HG03060 (cell line): ENCODE measurements around the gene PSMB3.
"Not testable (repeated sequence)": the region's sequence is repeated elsewhere in the genome, so short reads cannot be mapped to it uniquely, and the experiment has no call there.

ENCODE experiments used
- ATAC-seq: cut with Tn5 transposase; IDR thresholded peaks from one replicate; pipeline ENCODE4 v1.9.1; 2021; ENCODE audit warnings: low read depth, moderate number of reproducible peaks; ENCODE audit not compliant: unreplicated experiment

The PSMB3 gene

GRCh38 chr17:38790148-38790707 is 37.7 kb downstream of the PSMB3 start:
- not testable (repeated sequence) for ATAC-seq

- no peak for ATAC-seq
These were observed 38.6 kb downstream of the PSMB3 start for GRCh38 chr17:38791162-38791561.

- ATAC-seq, result no peak
These were observed 41.7 kb downstream of the PSMB3 start for GRCh38 chr17:38794221-38794620.

- no peak for ATAC-seq
These were observed 44.1 kb downstream of the PSMB3 start for GRCh38 chr17:38796451-38797157.

- no peak for ATAC-seq
These were observed 44.6 kb downstream of the PSMB3 start for GRCh38 chr17:38797158-38797490.

- ATAC-seq, result no peak
These were observed 45.3 kb downstream of the PSMB3 start for GRCh38 chr17:38797828-38798227.

GRCh38 chr17:38798614-38799500 is 46.3 kb downstream of the PSMB3 start:
- peak; percentile 13 for ATAC-seq

- peak; percentile 58 for ATAC-seq
These were observed 47.1 kb downstream of the PSMB3 start, which contains the start of gene PIP4K2B for GRCh38 chr17:38799501-38800236. TSS of gene PIP4K2B (minus strand) at chr17:38799556. CDS start at chr17:38799424, 132 bp downstream.

- no peak for ATAC-seq
These were observed 47.8 kb downstream of the PSMB3 start for GRCh38 chr17:38800237-38800760.

GRCh38 chr17:38809828-38810227 is 57.3 kb downstream of the PSMB3 start:
- no peak for ATAC-seq
